HCT116 (cell line): ENCODE measurements around the gene RYR3. TPM values are rescaled to one million over a fixed set of nuclear protein-coding genes. Genes with fewer than 3 reads are reported as not detected.

Experiments
- ATAC-seq: fragments of 200-7000 bp; cut with Tn5 transposase; 2 replicates; pipeline ENCODE4 v1.9.1; 2020; ENCODE audit warnings: mild to moderate bottlenecking, moderate library complexity
- BruUV-seq: library from RNA; stranded (reverse); fragments of 400-500 nt; replicated peaks from 2 replicates; lab custom pipeline; 2021; lab: Mats Ljungman, UMichigan
- CTCF ChIA-PET: fragments of 300-600 bp; sonication (Branson Sonifier 250); formaldehyde crosslinking; loops from one replicate; lab custom pipeline; 2021; ENCODE audit warnings: antibody characterized with exemption; lab: Charles Lee
- POLR2A ChIA-PET: fragments of 300-600, 350-600 bp; sonication (Branson Sonifier 250); formaldehyde crosslinking; loops from one replicate; lab custom pipeline; 2021; ENCODE audit warnings: antibody characterized with exemption; lab: Charles Lee
- RAD21 ChIA-PET, 2 experiments: fragments of 300-600 bp; sonication (Branson Sonifier 250); formaldehyde crosslinking; loops; one replicate each; lab custom pipeline; 2023; ENCODE audit warnings: low total read pairs in 2 of 2; ENCODE audit not compliant: uncharacterized antibody in 2 of 2, unreplicated experiment in 2 of 2, low non-redundant PET in 1 of 2; lab: Charles Lee
- DNase-seq: peaks from one replicate; pipeline ENCODE4 v3.0.0-alpha.2; 2010; ENCODE audit warnings: low read depth, low spot score
- H2AFZ ChIP-seq: fragments of 200-600 bp; shearing (Covaris generic), sonication (generic); 2 replicates; pipeline ENCODE4 v1.6.1; 2017; ENCODE audit warnings: low read depth, mixed run types, mixed read lengths, antibody characterized with exemption, low read length; ENCODE audit not compliant: poor library complexity, severe bottlenecking
- H3K27ac ChIP-seq: 2 replicates; pipeline ENCODE4 v1.5.1; 2012; ENCODE audit warnings: low read depth, low read length
- H3K27me3 ChIP-seq: fragments of 200-600 bp; sonication (generic); 2 replicates; pipeline ENCODE4 v1.6.1; 2016; ENCODE audit warnings: mixed run types, low read length, mixed read lengths; ENCODE audit not compliant: insufficient read depth
- H3K36me3 ChIP-seq, 2 experiments: fragments of 200-500 bp in 1 of 2; fragments of 200-600 bp in 1 of 2; sonication (Bioruptor generic) in 1 of 2; sonication (generic) in 1 of 2; 2 replicates each; pipeline versions ENCODE4 v1.5.1 to v1.6.1; 2014 to 2016; ENCODE audit warnings: low read length in 2 of 2, inconsistent platforms in 1 of 2, mixed read lengths in 1 of 2, mixed run types in 1 of 2; ENCODE audit not compliant: insufficient read depth in 2 of 2, control insufficient read depth in 1 of 2
- H3K4me1 ChIP-seq, 2 experiments: fragments of 200-600 bp in 1 of 2; sonication (generic) in 1 of 2; 2 replicates each; pipeline versions ENCODE4 v1.5.1 to v1.6.1; 2012 to 2017; ENCODE audit warnings: low read length in 2 of 2, inconsistent platforms in 1 of 2, mild to moderate bottlenecking in 1 of 2, mixed read lengths in 1 of 2, mixed run types in 1 of 2, moderate library complexity in 1 of 2; ENCODE audit not compliant: insufficient read depth in 2 of 2, control insufficient read depth in 1 of 2
- H3K4me2 ChIP-seq: fragments of 200-600 bp; sonication (generic); 2 replicates; pipeline ENCODE4 v1.6.1; 2017; ENCODE audit warnings: mixed run types, low read length, mixed read lengths
- H3K4me3 ChIP-seq, 2 experiments: fragments of 200-600 bp in 1 of 2; sonication (generic) in 1 of 2; replicated peaks in 1 of 2; 2 replicates each; pipeline ENCODE4 v1.5.1; 2011 to 2016; ENCODE audit warnings: low read length in 2 of 2, control low read depth in 1 of 2, low read depth in 1 of 2, mild to moderate bottlenecking in 1 of 2, mixed read lengths in 1 of 2, mixed run types in 1 of 2
- H3K79me2 ChIP-seq: fragments of 200-600 bp; sonication (generic); 2 replicates; pipeline ENCODE4 v1.6.1; 2017; ENCODE audit warnings: mild to moderate bottlenecking, mixed run types, low read length, moderate library complexity, mixed read lengths; ENCODE audit not compliant: insufficient read depth
- H3K9ac ChIP-seq: fragments of 200-600 bp; sonication (generic); 2 replicates; pipeline ENCODE4 v1.6.1; 2016; ENCODE audit warnings: low read length, mixed read lengths
- H3K9me2 ChIP-seq: fragments of 200-600 bp; sonication (generic), shearing (Covaris generic); 2 replicates; pipeline ENCODE4 v1.6.1; 2017; ENCODE audit warnings: mixed run types, mild to moderate bottlenecking, moderate library complexity; ENCODE audit not compliant: insufficient read depth
- H3K9me3 ChIP-seq, 2 experiments: fragments of 200-500 bp in 1 of 2; fragments of 200-600 bp in 1 of 2; sonication (Bioruptor generic) in 1 of 2; sonication (generic) in 1 of 2; 2 replicates each; pipeline ENCODE4 v1.6.1; 2014 to 2017; ENCODE audit warnings: low read length in 2 of 2, mixed read lengths in 2 of 2, inconsistent platforms in 1 of 2, low read depth in 1 of 2, mild to moderate bottlenecking in 1 of 2, mixed run types in 1 of 2, moderate library complexity in 1 of 2; ENCODE audit not compliant: control insufficient read depth in 1 of 2, insufficient read depth in 1 of 2
- H4K20me1 ChIP-seq: fragments of 200-600 bp; sonication (generic), shearing (Covaris generic); 2 replicates; pipeline ENCODE4 v1.6.1; 2017; ENCODE audit warnings: mixed run types, mild to moderate bottlenecking, moderate library complexity; ENCODE audit not compliant: insufficient read depth
- CBX3 ChIP-seq: IDR thresholded peaks from 2 replicates; pipeline ENCODE4 v1.6.1; 2012; ENCODE audit warnings: low read depth
- CEBPB ChIP-seq: IDR thresholded peaks from 2 replicates; pipeline ENCODE4 v1.6.1; 2012; ENCODE audit warnings: low read depth
- CTCF ChIP-seq, 3 experiments: fragments of 200-600 bp in 1 of 3; sonication (generic) in 1 of 3; IDR thresholded peaks in 2 of 3; conservative IDR thresholded peaks in 1 of 3; 2 replicates each; pipeline ENCODE4 v1.5.1; 2012 to 2017; ENCODE audit warnings: low read depth in 2 of 3, low read length in 2 of 3, antibody characterized with exemption in 1 of 3, borderline replicate concordance in 1 of 3, control low read depth in 1 of 3, mild to moderate bottlenecking in 1 of 3, mixed read lengths in 1 of 3, mixed run types in 1 of 3, moderate library complexity in 1 of 3; ENCODE audit not compliant: insufficient read depth in 1 of 3
- EGR1 ChIP-seq: IDR thresholded peaks from 2 replicates; pipeline ENCODE4 v1.6.1; 2012; ENCODE audit warnings: low read depth
- EZH2phosphoT487 ChIP-seq: fragments of 200-600 bp; IDR thresholded peaks from 2 replicates; pipeline ENCODE4 v1.6.1; 2018; ENCODE audit warnings: antibody characterized with exemption, borderline replicate concordance
- JUND ChIP-seq: IDR thresholded peaks from 2 replicates; pipeline ENCODE4 v1.6.1; 2012
- MAX ChIP-seq: IDR thresholded peaks from 2 replicates; pipeline ENCODE4 v1.6.1; 2012
- POLR2A ChIP-seq: IDR thresholded peaks from 2 replicates; pipeline ENCODE4 v1.7.0; 2011; ENCODE audit warnings: borderline replicate concordance; ENCODE audit not compliant: insufficient read depth, insufficient read length; ENCODE audit errors: extremely low read depth
- RAD21 ChIP-seq: IDR thresholded peaks from 2 replicates; pipeline ENCODE4 v1.6.1; 2012; ENCODE audit warnings: low read depth, mild to moderate bottlenecking
- SP1 ChIP-seq: IDR thresholded peaks from 2 replicates; pipeline ENCODE4 v1.6.1; 2012; ENCODE audit warnings: low read depth
- TCF7L2 ChIP-seq: IDR thresholded peaks from 2 replicates; pipeline ENCODE4 v1.7.0; 2011; ENCODE audit warnings: borderline replicate concordance, inconsistent platforms; ENCODE audit not compliant: insufficient read depth, insufficient read length; ENCODE audit errors: extremely low read depth
- ZNF274 ChIP-seq: fragments of 200-500 bp; sonication (Bioruptor generic); IDR thresholded peaks from 2 replicates; pipeline ENCODE4 v1.6.1; 2014; ENCODE audit warnings: mild to moderate bottlenecking, low read depth, low read length, inconsistent platforms
- intact Hi-C: fragments of 100-400 bp; cut with micrococcal nuclease; formaldehyde crosslinking; loops from 2 replicates; pipeline ENCODE4 v1.10.0; 2022
- total RNA-seq: library from RNA; stranded (reverse); gene quantifications from one replicate; pipeline ENCODE4 v1.2.1, GENCODE V29; 2021; ENCODE audit not compliant: unreplicated experiment

The RYR3 gene
- total RNA-seq, 1 experiment from 2014 or later = not detected

- Histone ChIP-seq H3K79me2 (no peaks in the 10 kb centered on the region), H3K9me2 (no peaks in the 10 kb centered on the region), H3K4me2 (no peak overlapping the region), H3K4me1 (no peaks in the 10 kb centered on the region), H3K27me3 (peaks cover 54% of the 10 kb centered on the region), H3K36me3 (no peaks in the 10 kb centered on the region), H4K20me1 (no peaks in the 10 kb centered on the region), H3K9ac (no peak overlapping the region), H2AFZ (no peak overlapping the region), H3K9me3 (no peaks in the 10 kb centered on the region), H3K27ac (no peak overlapping the region), H3K4me3 (no peak overlapping the region)
- ChIA-PET POLR2A (no interaction called here), RAD21 (no interaction called here), CTCF (no interaction called here)
- no peak for ATAC-seq
- no peak for TF ChIP-seq CBX3
- no peak for TF ChIP-seq POLR2A
- no peak for TF ChIP-seq TCF7L2
- no peak for TF ChIP-seq RAD21
- TF ChIP-seq JUND = no peak
- TF ChIP-seq CEBPB = no peak
- TF ChIP-seq MAX = no peak
- no peak for TF ChIP-seq EZH2phosphoT487
- TF ChIP-seq EGR1 = no peak
- no peak for TF ChIP-seq ZNF274
- no peak for TF ChIP-seq SP1
- no peak for TF ChIP-seq CTCF (IDR thresholded peaks at IDR 0.05 in 2 of 3, conservative IDR thresholded peaks at IDR 0.05 in 1 of 3; ENCODE audit: borderline replicate concordance in 1 of 3, insufficient read depth in 1 of 3, low read depth in 2 of 3, low read length in 2 of 3)
- no TSS peak for BruUV-seq
- intact Hi-C loops = no loop called here
- DNase-seq = no peak
Measured at GRCh38 chr15:33601461-33601860, 290.7 kb downstream of the RYR3 start.
